Embryonic facial prominence (tissue), 1 donor: ENCODE data around the gene CIRBP.
"Not testable (repeated sequence)": the region's sequence is repeated elsewhere in the genome, so short reads cannot be mapped to it uniquely, and the experiment has no call there.

Experiments
- DNase-seq: peaks from one replicate; pipeline ENCODE4 v3.0.0-alpha.2; 2016; ENCODE audit errors: extremely low spot score

CIRBP gene

DNA sequence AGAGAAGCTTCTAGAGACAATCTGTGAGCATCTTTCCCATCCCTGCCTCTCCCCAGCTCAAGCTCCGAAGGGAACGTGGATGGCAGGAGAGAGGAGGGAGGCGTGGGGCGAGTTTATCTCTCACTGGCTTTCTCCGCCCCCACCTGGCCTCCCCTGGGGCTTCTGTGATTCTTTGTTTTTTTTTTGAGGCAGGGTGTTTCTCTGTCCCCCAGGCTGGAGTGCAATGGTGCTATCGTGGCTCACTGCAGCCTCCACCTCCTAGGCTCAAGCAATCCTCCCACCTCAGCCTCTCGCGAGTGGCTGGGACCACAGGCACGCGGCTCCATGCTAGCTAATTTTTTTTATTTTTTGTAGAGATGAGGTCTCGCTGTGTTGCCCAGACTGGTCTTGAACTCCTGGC is 39.6 kb downstream of the CIRBP start:
- no peak for DNase-seq

DNA sequence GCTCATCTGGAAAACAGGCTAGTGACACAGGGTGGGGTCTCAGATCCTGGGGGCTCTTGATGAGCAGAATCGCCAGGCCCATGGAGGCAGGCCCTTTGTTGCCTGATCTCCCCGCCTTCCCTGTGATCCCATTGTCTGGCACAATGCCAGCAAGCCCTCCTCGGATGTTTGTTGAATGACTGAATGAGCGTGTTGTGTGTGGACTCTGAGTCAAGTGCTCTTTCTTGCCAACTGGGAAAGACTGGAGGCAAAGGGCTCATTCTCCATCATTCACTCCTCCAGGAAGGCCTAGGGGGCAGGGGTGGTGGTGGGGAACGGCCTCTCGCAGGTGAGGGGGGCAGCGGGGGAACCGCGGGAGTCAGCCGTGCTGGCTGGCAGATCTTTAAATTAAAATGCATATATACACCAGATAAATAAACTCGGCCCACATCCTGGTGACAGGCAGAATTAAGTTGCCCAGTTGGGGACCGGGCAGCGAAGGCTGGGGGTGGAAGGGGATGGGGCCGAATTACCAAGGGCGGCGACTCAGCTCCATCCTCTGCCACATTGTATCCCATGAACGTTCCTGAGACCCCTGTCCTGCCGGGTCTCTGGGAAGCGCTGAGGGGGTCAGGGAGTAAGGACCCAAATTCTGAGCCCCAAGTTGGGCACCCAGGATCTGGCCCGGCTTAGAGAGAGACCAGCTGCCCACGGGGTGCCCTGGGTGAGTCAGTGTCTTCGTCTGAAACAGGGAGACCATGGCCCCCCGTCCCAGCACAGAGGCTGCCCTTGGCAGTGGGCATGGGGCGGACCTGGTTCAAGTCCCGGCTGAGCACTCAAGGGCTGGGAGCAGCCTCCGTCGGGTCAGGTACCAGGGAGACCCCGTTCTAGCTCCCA is 41.1 kb downstream of the CIRBP start:
- no peak for DNase-seq

DNA sequence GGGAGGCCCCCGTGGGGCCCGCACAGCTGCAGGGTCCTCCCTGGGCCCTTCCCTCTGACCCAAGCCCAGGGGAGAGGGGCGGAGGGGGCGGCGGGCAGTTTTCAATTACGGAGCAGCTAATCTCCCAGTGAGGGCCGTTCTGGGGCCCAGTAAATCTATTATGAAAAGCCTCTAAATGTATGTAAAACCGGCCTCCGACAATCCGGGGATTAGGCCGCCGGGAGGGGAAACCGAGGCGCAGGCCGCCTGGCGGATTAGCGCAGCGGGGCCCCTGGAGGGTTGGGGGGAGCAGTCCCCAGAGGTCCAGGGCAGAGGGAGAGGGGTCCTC is 41.7 kb downstream of the CIRBP start:
- DNase-seq: no peak

DNA sequence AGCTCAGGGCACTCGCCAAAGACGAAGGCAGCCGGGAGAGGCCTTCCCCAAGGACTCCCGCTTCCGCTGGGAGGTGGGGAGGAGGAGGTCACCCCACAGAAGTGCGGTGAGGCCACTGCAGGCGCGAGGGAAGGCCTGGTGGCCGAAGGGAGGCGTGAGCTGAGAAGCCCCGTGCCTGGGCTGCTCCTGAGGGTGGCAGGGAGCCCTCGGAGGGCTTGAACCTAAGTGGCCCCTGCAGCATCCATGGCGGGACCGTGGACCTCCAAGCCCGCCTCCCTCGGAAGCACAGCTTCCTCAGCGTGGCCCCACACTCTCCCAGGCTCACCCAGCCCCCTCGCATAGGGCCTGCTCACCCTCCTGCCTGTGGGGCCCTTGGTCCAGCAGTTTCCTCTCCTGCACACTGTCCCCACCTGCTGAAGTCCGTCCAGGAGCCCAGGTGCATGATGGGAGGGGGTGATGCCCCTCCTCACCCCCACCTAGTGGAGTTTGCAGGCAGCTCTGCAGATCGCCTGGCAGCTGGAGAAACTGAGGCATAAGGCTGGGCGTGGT is 42.5 kb downstream of the CIRBP start:
- DNase-seq: no peak

DNA sequence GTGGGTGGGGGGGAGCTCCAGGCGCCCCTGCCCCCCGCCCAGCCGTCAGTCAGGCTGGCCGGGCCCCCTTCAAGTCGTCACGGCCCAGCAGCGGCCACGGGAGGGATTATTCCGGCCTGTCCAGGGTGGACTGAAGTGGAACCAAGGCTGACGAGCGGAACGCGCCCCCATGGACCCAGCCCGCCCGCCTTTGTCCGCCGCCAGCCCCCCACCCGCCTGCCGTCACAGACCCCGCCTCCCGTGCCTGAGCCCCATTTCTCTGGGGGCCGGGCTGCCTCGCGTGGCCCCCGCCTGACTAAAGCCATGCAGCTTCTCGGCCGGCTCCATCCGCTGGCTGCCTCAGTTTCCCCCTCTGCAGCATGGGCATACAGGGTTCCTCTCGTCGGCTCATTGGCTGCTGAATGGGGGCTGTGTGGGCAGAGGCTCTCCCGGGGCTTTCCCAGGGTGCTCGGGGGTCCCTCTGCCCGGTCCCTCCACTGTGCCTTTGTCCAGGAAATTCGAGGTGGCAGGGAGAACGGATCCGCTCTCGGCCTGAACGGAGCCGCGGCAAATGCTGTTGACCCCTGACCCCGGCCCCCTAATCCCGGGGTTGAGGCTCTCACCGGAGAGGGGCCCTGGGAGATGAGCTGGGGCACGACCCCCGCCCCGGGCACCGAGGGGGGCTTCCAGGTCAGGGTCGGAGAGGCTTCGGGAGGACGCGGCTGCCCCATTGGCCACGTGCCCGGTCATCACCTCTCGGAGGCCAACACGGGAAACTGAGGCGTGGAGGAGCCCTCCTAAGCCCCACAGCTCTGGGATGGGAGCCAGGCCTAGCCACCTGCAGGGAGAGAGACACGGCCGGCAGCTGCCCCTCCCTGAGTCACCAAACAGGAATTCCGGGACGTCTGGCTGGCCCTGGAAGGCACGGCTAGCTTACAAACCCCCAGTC is 43.9 kb downstream of the CIRBP start:
- no peak for DNase-seq

DNA sequence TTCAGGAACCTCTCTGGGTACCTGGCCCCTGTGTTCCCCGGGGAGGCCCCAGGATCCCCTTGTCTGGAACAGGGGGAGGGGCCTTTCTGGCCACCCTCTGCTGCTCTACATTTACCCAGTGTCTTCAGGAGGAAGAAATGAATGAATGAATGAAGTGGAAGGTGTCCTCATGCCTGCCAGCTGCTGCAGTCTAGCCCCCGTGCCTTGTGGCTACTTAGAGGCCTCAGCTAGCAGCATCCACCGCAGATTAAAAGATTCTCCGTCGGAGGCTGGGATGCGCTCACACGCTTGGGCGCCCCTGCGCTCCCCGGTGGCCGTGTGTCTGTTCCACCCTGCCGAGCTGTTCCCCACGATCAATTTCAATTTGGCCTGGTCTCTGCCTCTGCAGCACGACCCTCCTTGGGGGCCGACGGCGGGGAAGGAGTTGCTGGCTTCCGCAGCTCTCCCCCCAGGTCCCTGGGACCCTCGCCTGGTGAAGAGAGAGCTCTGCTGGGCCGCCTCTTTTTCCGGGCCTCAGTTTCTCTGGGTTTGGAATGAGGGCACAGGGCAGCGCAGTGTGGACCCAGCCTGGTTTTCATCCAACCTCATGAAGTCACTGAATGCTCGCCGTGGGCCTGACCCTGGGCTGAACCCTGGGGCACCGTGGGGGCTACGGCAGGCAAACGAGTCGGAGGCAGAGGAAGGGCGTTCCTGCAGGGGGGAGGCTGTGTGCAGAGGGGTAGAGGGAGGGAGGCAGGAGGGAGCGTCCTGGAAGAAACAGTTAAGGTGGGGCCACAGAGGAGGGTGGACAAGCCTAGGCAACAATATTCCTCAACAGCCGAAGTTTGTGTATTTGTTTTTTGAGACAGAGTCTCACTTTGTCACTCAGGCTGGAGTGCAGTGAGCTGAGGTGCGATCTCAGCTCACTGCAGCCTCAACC is 44.8 kb downstream of the CIRBP start:
- no peak for DNase-seq

DNA sequence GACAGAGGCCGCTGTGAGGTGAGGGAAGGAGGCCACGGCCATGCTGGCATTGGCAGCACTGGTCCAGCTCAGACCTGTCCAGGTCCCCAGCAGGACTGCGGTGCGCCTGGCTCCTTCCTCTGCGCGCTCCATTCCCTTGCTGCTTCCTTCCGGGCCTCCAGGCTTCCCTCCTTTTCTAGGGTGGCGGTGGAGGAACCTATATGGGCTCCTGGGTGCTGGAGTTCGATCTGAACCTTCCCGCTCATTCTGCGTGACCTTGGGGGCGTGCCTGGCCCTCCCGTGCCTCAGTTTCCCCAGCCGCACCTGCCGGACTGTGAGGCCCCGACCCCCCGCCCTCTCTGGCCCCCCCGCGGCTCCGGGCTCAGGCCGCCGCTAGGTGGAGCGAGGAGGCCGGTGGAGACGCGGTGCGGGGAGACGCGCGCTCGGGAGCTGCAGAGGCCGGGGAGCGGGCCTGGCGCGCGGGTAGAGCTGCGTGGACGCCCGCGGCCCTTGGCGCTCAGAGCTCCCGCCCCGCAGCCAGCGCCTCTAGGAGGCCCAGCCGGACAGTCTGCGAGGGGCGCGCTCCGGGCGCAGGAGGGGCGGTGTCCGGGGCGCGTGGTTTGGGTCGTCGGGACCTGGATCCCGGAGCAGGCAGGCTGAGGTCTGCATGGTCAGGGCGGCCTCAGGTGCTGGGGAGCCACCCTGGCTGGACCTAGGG is 46.5 kb downstream of the CIRBP start:
- DNase-seq: no peak

DNA sequence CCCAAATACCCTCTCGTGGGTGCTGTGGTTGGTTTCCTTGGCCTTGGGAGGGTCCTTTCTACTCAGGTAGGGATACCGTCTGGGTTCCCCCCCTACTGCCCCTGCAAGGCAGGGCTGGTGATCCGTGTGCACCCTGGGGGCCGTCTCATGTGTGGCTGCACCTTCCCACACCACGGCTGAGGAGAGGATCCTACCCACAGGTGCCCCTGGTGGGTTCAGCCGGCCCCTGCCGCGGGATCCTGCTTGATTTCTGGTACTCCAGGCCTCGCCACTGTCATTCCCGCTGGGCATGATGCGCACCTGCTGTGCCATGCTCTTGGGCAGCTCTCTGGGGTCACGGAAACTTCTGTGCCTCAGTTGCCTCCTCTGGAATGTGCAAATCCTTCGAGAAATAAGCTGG is 47.3 kb downstream of the CIRBP start:
- DNase-seq: no peak

DNA sequence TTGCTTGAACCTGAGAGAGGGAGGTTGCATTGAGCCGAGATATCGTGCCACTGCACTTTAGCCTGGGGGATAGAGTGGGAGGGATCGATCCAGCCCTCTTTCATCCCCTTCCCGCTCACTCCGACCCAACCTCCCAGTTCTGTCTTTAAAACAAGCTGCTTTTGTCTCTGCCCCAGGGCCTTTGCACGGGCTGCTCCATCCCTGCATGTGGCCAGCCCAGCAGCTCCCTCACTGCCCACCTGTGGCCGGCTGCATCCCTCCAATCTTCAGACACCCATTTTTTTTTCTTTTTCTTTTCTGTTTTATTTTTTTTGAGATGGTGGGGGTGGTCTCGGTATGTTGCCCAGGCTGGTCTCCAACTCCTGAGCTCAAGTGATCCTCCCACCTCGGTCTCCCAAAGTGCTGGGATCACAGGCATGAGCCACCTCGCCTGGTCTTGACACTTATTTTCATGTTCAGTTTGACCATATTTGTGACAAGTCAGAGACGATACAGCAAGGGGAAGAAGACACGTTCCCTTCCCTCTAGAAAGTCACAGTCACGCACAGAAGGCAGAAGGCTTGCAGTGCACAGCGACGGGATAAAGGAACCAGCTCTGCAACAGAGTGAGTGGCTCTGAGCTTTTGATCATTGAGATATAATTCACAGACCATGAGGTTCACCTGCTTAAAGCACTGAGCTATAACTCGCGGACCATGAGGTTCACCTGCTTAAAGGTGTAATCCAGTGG is 48.3 kb downstream of the CIRBP start:
- DNase-seq: no peak

DNA sequence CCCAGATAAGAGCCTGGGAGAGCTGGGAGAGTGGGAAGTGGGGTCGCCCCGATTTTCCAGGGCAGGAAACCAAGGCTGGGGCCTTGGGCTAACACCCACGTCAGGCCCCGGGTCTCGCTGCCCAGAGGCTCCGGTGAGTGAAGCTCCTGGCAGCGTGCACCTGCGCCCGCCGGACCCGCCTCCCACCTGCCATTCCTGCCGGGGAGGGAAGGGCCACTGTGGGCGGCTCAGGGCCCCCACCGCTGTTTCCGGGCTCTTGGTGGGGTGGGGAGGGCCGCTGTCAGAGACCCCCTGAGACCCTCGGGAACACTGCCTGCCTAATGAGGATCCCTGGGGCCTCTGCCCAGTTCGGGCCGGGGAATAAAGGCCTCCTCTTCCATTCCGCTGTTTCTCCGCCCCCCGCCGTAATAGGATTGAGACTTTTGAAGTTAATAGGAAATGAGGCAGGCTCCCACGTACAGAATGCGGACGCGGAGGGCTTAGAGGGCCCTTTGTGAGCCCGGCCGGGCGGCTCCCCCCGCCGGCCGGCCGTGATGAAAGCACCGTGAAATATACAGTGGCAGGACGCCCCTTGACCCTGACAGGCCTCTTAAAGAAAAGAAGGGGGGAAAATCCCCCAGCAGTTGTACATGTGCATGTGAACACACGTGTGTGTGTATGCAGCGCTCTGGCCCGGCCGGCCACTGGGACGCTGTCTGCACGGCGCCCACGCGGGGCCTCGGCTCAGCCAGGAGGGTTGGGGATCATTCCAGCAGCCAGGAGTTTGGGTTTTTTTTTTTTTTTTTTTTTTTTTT is 49.7 kb downstream of the CIRBP start:
- no peak for DNase-seq

DNA sequence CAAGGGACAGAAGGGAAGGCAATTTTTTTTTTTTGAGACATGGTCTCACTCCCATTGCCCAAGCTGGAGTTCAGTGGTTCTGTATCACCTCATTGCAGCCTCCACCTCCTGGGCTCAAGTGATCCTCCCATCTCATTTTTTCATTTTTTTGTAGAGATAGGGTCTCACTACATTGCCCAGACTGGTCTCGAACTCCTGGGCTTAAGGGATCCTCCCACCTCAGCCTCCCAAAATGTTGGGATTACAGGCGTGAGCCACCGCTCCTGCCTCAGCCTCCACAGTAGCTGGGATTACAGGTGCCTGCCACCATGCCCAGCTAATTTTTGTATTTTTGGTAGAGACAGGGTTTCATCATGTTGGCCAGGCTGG is 51.1 kb downstream of the CIRBP start:
- DNase-seq: not testable (repeated sequence)

DNA sequence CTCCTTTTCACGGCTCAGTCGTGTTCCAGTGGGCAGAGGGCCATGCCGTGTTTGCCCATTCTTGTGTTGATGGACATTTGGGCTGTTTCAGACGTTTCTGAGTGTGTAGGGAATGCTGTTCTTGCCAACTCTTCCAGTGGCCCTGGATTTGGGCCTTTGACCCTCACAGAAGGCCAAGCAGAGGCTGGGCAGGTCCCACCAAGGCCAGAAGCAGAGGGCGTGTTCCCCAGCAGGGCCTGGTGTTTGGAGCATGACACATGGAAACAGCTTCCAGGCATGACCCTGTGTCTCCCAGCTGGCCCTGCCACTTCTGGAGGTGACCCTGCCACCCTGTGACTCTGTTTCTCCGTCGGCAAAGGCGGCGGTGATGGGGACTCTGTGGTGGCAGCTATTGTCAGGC is 52.4 kb downstream of the CIRBP start:
- DNase-seq: no peak

DNA sequence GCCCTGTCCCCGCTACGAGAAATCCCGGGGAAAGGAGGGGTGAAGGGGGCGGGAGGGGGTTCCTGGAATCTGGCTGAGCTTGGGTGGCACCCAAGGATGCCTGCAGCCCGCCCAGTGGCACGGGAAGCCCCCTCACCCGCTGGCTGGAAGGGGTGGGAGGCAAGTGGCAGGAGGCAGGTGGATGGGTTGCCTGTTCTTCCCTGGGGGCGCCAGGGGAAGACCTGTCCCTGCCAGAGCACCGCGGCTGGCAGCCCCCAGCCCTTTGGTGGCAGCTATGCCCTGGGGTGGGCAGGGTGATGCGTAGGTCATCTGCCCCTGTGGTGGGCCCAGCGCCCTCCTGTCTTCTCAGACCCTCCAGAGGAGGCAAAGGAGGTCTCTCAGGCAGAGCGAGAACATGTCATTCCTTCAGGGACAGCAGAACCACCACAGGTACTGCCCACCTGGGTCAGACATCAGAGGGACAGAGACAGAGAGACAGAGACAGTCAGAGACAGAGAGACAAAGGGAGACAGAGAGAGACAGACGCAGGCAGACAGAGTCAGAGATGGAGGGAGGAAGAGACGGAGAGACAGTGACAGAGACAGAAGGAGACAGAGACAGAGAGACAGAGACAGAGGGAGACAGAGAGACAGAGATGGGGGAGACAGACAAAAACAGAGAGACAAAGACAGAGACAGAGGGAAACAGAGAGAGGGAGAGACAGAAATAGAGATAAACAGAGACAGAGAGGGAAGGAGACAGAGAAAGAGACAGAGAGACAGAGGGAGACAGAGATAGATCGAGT is 53.3 kb downstream of the CIRBP start:
- no peak for DNase-seq

DNA sequence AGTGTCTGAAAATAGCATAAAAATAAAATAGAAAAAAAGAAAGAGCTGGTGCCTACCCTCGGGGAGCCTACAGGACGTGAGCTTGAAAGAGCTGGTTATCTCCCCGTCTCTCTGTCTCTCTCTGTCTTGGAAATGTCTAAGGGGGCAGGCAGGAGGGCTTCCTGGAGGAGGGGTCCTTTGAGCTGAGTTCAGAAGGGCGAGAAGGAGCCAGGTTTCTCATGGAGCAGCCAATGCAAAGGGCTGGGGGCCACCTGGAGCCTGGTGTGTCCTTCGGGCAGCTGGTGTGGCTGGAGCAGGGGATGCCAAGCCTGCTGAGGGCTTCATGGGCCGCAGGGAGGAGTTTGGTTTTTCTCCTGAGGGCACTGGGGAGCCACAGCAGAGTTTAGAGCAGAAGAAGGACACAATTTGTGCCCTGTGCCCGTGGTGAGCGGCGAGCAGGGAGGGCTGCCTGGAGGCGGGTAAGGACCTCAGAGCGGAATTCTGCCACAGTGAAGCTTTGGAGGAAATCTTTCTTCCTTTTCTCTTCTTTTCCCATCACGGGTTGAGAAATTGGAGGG is 55.2 kb downstream of the CIRBP start:
- no peak for DNase-seq
